Mucosa of stomach (tissue), 1 donor: ENCODE results near the gene TRAPPC2.

ENCODE experiments used
- H3K27me3 ChIP-seq: one replicate; pipeline ENCODE4 v1.7.0; 2013; ENCODE audit warnings: mild to moderate bottlenecking, low read length; ENCODE audit not compliant: control insufficient read depth, insufficient read depth
- H3K36me3 ChIP-seq: one replicate; pipeline ENCODE4 v1.7.0; 2013; ENCODE audit warnings: low read length; ENCODE audit not compliant: control insufficient read depth, insufficient read depth
- H3K4me1 ChIP-seq: one replicate; pipeline ENCODE4 v1.7.0; 2013; ENCODE audit warnings: mild to moderate bottlenecking, low read length; ENCODE audit not compliant: control insufficient read depth, insufficient read depth
- H3K4me3 ChIP-seq: one replicate; pipeline ENCODE4 v1.7.0; 2013; ENCODE audit warnings: low read length
- H3K9ac ChIP-seq: one replicate; pipeline ENCODE4 v1.7.0; 2013; ENCODE audit warnings: mild to moderate bottlenecking, low read length, moderate library complexity
- H3K9me3 ChIP-seq: one replicate; pipeline ENCODE4 v1.7.0; 2013; ENCODE audit warnings: mild to moderate bottlenecking, low read length, moderate library complexity; ENCODE audit not compliant: control insufficient read depth
- donor health status: Pancreatic carcinoma.

The TRAPPC2 gene

GRCh38 chrX:13716905-13717304, 17.5 kb downstream of the TRAPPC2 start:
- Histone ChIP-seq H3K9ac (no peak overlapping the region), H3K9me3 (no peaks in the 10 kb centered on the region), H3K27me3 (no peaks in the 10 kb centered on the region), H3K36me3 (no peaks in the 10 kb centered on the region), H3K4me1 (peaks cover 10% of the 10 kb centered on the region), H3K4me3 (no peak overlapping the region)

GRCh38 chrX:13716455-13716854, 18.0 kb downstream of the TRAPPC2 start:
- no peaks in the 10 kb centered on the region for H3K36me3 ChIP-seq
- H3K27me3 ChIP-seq = no peaks in the 10 kb centered on the region
- H3K9me3 ChIP-seq = no peaks in the 10 kb centered on the region

GRCh38 chrX:13711141-13711540, 23.3 kb downstream of the TRAPPC2 start:
- Histone ChIP-seq H3K9me3 (no peaks in the 10 kb centered on the region), H3K9ac (no peak overlapping the region), H3K4me1 (no peaks in the 10 kb centered on the region), H3K27me3 (no peaks in the 10 kb centered on the region), H3K36me3 (no peaks in the 10 kb centered on the region), H3K4me3 (no peak overlapping the region)

More at GRCh38 chrX:13716455-13716854, 18.0 kb downstream of the TRAPPC2 start:
- H3K4me1 ChIP-seq = peaks cover 6% of the 10 kb centered on the region
- H3K4me3 ChIP-seq = no peak overlapping the region
- H3K9ac ChIP-seq = no peak overlapping the region

GRCh38 chrX:13703589-13703988, 30.8 kb downstream of the TRAPPC2 start:
- no peak overlapping the region for H3K9ac ChIP-seq
- peaks cover 11% of the 10 kb centered on the region for H3K4me1 ChIP-seq
- H3K36me3 ChIP-seq = no peaks in the 10 kb centered on the region

GRCh38 chrX:13703135-13703534, 31.3 kb downstream of the TRAPPC2 start:
- Histone ChIP-seq H3K27me3 (no peaks in the 10 kb centered on the region), H3K9me3 (no peaks in the 10 kb centered on the region), H3K4me3 (no peak overlapping the region), H3K9ac (no peak overlapping the region), H3K36me3 (no peaks in the 10 kb centered on the region), H3K4me1 (peaks cover 16% of the 10 kb centered on the region)

More at GRCh38 chrX:13703589-13703988, 30.8 kb downstream of the TRAPPC2 start:
- H3K9me3 ChIP-seq = no peaks in the 10 kb centered on the region
- no peak overlapping the region for H3K4me3 ChIP-seq
- H3K27me3 ChIP-seq = no peaks in the 10 kb centered on the region

GRCh38 chrX:13702111-13702789, 32.2 kb downstream of the TRAPPC2 start:
- H3K9me3 ChIP-seq = no peaks in the 10 kb centered on the region
- H3K27me3 ChIP-seq = no peaks in the 10 kb centered on the region
- no peak overlapping the region for H3K4me3 ChIP-seq
- no peak overlapping the region for H3K9ac ChIP-seq
- H3K4me1 ChIP-seq = peaks cover 20% of the 10 kb centered on the region
- no peaks in the 10 kb centered on the region for H3K36me3 ChIP-seq

GRCh38 chrX:13700380-13700779, 34.0 kb downstream of the TRAPPC2 start:
- Histone ChIP-seq H3K36me3 (no peaks in the 10 kb centered on the region), H3K9me3 (no peaks in the 10 kb centered on the region), H3K27me3 (no peaks in the 10 kb centered on the region), H3K4me1 (peaks cover 20% of the 10 kb centered on the region), H3K9ac (no peak overlapping the region), H3K4me3 (no peak overlapping the region)

- H3K4me1 ChIP-seq = peaks cover 25% of the 10 kb centered on the region
- H3K36me3 ChIP-seq = no peaks in the 10 kb centered on the region
- no peaks in the 10 kb centered on the region for H3K9me3 ChIP-seq
These were observed 35.1 kb downstream of the TRAPPC2 start for GRCh38 chrX:13699183-13699826.

GRCh38 chrX:13698432-13698831, 36.0 kb downstream of the TRAPPC2 start:
- no peaks in the 10 kb centered on the region for H3K9me3 ChIP-seq
- H3K4me1 ChIP-seq = peaks cover 32% of the 10 kb centered on the region
- H3K27me3 ChIP-seq = no peaks in the 10 kb centered on the region
- no peak overlapping the region for H3K4me3 ChIP-seq
- no peaks in the 10 kb centered on the region for H3K36me3 ChIP-seq
- no peak overlapping the region for H3K9ac ChIP-seq

More at GRCh38 chrX:13699183-13699826, 35.1 kb downstream of the TRAPPC2 start:
- no peaks in the 10 kb centered on the region for H3K27me3 ChIP-seq
- H3K9ac ChIP-seq = no peak overlapping the region
- no peak overlapping the region for H3K4me3 ChIP-seq

GRCh38 chrX:13697976-13698375, 36.4 kb downstream of the TRAPPC2 start:
- Histone ChIP-seq H3K27me3 (no peaks in the 10 kb centered on the region), H3K36me3 (no peaks in the 10 kb centered on the region), H3K9me3 (no peaks in the 10 kb centered on the region), H3K9ac (no peak overlapping the region), H3K4me3 (no peak overlapping the region), H3K4me1 (peaks cover 36% of the 10 kb centered on the region)

- Histone ChIP-seq H3K36me3 (no peaks in the 10 kb centered on the region), H3K9me3 (no peaks in the 10 kb centered on the region), H3K27me3 (no peaks in the 10 kb centered on the region), H3K4me3 (no peak overlapping the region), H3K4me1 (peaks cover 42% of the 10 kb centered on the region), H3K9ac (no peak overlapping the region)
These were observed 37.0 kb downstream of the TRAPPC2 start for GRCh38 chrX:13697455-13697854.

GRCh38 chrX:13695601-13696115, 38.8 kb downstream of the TRAPPC2 start:
- Histone ChIP-seq H3K9me3 (no peaks in the 10 kb centered on the region), H3K4me3 (no peak overlapping the region), H3K4me1 (peaks cover 45% of the 10 kb centered on the region), H3K36me3 (no peaks in the 10 kb centered on the region), H3K27me3 (no peaks in the 10 kb centered on the region), H3K9ac (no peak overlapping the region)
